Cardiac muscle cell (in vitro differentiated cells and primary cell): ENCODE data around the gene PDK2. TPM values are rescaled to one million over a fixed set of nuclear protein-coding genes. Genes with fewer than 3 reads are reported as not detected.

Source experiments
- DNase-seq, 2 donors: peaks; one replicate each; pipeline versions ENCODE4 v3.0.0 to v3.0.0-alpha.2; 2010 to 2017; ENCODE audit warnings: low read depth in 1 of 2, low spot score in 1 of 2
- H3K27ac ChIP-seq: fragments of 200-600 bp; sonication (generic); 2 replicates; pipeline ENCODE4 v1.5.1; 2016
- H3K27me3 ChIP-seq: fragments of 200-600 bp; sonication (generic); 2 replicates; pipeline ENCODE4 v1.6.0; 2016; ENCODE audit warnings: control low read depth
- H3K36me3 ChIP-seq: fragments of 200-600 bp; sonication (generic); 2 replicates; pipeline ENCODE4 v1.5.1; 2016; ENCODE audit warnings: control low read depth
- H3K4me1 ChIP-seq: fragments of 200-600 bp; sonication (generic); 2 replicates; pipeline ENCODE4 v1.8.1; 2017; ENCODE audit warnings: low read depth, mild to moderate bottlenecking, mixed run types
- H3K4me3 ChIP-seq: fragments of 200-600 bp; sonication (generic); 2 replicates; pipeline ENCODE4 v1.5.1; 2016; ENCODE audit warnings: mild to moderate bottlenecking
- H3K9me3 ChIP-seq: fragments of 200-600 bp; sonication (generic); 2 replicates; pipeline ENCODE4 v1.5.1; 2017; ENCODE audit warnings: low read depth, mild to moderate bottlenecking, control low read depth
- CTCF ChIP-seq: IDR thresholded peaks from 2 replicates; pipeline ENCODE4 v1.5.1; 2012; ENCODE audit warnings: low read depth, mild to moderate bottlenecking, low read length
- polyA plus RNA-seq: library from polyadenylated mRNA; unstranded; fragments of >200 nt; fragmentation: Nextera tagmentation; extraction: Ambion mirVana; gene quantifications from 2 replicates; pipeline ENCODE4 v1.2.1, GENCODE V29; 2016
- total RNA-seq: library from RNA; depleted of rRNA; stranded (reverse); fragments of >200 nt; gene quantifications from 2 replicates; pipeline ENCODE4 v1.2.3, GENCODE V29; 2016

PDK2 gene
- total and polyA plus RNA-seq, 2 experiments from 2014 or later: 88.5 to 146 TPM

DNA sequence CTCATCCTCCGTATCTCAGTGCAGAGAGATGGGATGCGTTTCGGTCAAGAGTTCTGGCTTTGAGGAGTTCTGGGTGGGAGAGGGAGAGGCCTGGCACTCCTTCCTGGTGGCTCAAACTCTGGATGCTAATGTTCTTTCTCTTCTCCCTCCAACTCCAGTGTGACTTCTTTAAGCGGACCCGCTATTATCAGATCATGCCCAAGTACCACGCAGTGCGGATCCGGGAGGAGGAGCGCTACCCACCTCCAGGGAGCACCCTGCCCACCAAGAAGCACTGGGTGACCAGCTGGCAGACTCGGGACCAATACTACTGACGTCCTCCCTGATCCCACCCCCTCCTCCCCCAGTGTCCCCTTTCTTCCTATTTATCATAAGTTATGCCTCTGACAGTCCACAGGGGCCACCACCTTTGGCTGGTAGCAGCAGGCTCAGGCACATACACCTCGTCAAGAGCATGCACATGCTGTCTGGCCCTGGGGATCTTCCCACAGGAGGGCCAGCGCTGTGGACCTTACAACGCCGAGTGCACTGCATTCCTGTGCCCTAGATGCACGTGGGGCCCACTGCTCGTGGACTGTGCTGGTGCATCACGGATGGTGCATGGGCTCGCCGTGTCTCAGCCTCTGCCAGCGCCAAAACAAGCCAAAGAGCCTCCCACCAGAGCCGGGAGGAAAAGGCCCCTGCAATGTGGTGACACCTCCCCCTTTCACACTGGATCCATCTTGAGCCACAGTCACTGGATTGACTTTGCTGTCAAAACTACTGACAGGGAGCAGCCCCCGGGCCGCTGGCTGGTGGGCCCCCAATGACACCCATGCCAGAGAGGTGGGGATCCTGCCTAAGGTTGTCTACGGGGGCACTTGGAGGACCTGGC is 6.0 kb upstream of the PDK2 start:
- no peaks in the 10 kb centered on the region for H3K4me1 ChIP-seq
- H3K4me3 ChIP-seq: no peak overlapping the region
- H3K36me3 ChIP-seq: no peaks in the 10 kb centered on the region
- H3K27me3 ChIP-seq: no peaks in the 10 kb centered on the region
- H3K9me3 ChIP-seq: no peaks in the 10 kb centered on the region
- TF ChIP-seq CTCF: no peak
- no peak overlapping the region for H3K27ac ChIP-seq
- DNase-seq: no peak

GRCh38 chr17:50090071-50090470 is 5.1 kb upstream of the PDK2 start:
- Histone ChIP-seq H3K36me3 (no peaks in the 10 kb centered on the region), H3K27me3 (no peaks in the 10 kb centered on the region)

DNA sequence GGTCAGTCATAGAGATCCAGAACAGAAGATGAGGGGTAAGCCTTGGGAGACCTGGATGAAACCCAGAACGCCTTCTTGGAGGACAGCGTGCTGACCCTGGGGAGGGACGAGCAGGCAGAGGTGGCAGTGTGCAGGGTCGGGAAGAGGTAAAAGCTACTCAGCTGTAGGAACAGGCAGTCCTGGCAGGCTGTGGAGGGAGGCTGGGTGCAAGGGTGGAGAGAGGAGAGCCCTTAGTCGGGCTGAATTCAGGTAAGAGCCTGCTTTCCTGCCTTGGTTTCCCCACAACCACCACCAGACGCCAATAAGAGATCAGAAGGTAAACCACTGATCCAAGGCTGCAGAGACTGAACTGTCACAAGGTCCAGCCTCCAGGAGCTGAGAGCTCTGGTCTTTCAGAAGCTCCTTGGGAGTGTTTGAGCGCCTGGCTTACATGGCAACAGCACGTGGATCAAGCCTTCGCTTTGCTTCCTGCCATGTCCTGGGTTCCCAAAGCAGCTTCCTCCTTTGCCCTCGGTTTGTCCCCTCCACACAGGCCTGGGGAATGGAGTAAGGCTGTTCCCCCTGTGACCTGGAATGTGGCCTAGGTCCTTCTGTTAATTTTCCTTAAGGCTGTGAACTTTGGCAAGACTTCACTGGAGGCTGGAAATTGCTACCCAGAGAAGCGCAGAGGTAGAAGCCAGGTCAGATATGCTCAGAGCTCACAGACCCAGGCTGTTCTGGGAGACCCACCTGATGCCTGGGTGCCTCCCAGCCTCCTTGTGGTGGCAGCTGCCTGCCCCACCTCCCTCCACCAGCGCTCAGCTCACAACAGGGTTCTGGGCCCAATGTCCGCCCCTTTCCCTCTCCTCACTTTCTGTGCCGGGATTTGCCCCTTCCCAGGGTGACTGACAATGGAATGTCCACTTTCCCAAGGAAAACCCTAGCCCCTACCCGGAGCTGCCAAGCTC is 3.9 kb upstream of the PDK2 start:
- Histone ChIP-seq H3K36me3 (no peaks in the 10 kb centered on the region), H3K9me3 (no peaks in the 10 kb centered on the region), H3K27me3 (no peaks in the 10 kb centered on the region), H3K27ac (no peak overlapping the region), H3K4me1 (peaks cover 3% of the 10 kb centered on the region), H3K4me3 (no peak overlapping the region)
- no peak for DNase-seq
- no peak for TF ChIP-seq CTCF

More at GRCh38 chr17:50090071-50090470, 5.1 kb upstream of the PDK2 start:
- Histone ChIP-seq H3K27ac (no peak overlapping the region), H3K9me3 (no peaks in the 10 kb centered on the region), H3K4me1 (peaks cover 3% of the 10 kb centered on the region), H3K4me3 (no peak overlapping the region)
- TF ChIP-seq CTCF: no peak
- no peak for DNase-seq

- no peaks in the 10 kb centered on the region for H3K9me3 ChIP-seq
- no peak overlapping the region for H3K27ac ChIP-seq
- no peak for DNase-seq
- H3K27me3 ChIP-seq: no peaks in the 10 kb centered on the region
- H3K4me1 ChIP-seq: peaks cover 3% of the 10 kb centered on the region
- TF ChIP-seq CTCF: no peak
- H3K4me3 ChIP-seq: no peak overlapping the region
- H3K36me3 ChIP-seq: no peaks in the 10 kb centered on the region
These were observed 3.2 kb upstream of the PDK2 start for GRCh38 chr17:50091918-50092285.

GRCh38 chr17:50093246-50093645 is 1.9 kb upstream of the PDK2 start:
- H3K36me3 ChIP-seq: peaks cover 5% of the 10 kb centered on the region

More at GRCh38 chr17:50093246-50093645, 1.9 kb upstream of the PDK2 start:
- Histone ChIP-seq H3K4me1 (peaks cover 3% of the 10 kb centered on the region), H3K27ac (no peak overlapping the region), H3K27me3 (no peaks in the 10 kb centered on the region), H3K9me3 (no peaks in the 10 kb centered on the region), H3K4me3 (no peak overlapping the region)
- TF ChIP-seq CTCF: no peak
- DNase-seq: no peak
